GM18517 (cell line): ENCODE data around the gene MYBPC2.

ENCODE experiments used
- ATAC-seq: cut with Tn5 transposase; IDR thresholded peaks from one replicate; pipeline ENCODE4 v1.9.1; 2021; ENCODE audit warnings: mild to moderate bottlenecking, moderate library complexity; ENCODE audit not compliant: unreplicated experiment

Gene MYBPC2

GRCh38 chr19:50513746-50514345 lies 81.2 kb downstream of the MYBPC2 start, which contains the start of gene ASPDH:
TSS of gene ASPDH (minus strand) at chr19:50513913. CDS start at chr19:50513823, 90 bp downstream.
- no peak for ATAC-seq

GRCh38 chr19:50514346-50515167 lies 81.9 kb downstream of the MYBPC2 start:
- ATAC-seq, result no peak

GRCh38 chr19:50515168-50515561 lies 82.5 kb downstream of the MYBPC2 start:
- ATAC-seq, result no peak
